NCI-H510A (cell line): Measurements from ENCODE around the gene RFX1.
"Not testable (repeated sequence)": the region's sequence is repeated elsewhere in the genome, so short reads cannot be mapped to it uniquely, and the experiment has no call there.

Experiments
- DNase-seq: peaks from one replicate; lab custom pipeline; 2025; lab: John Stamatoyannopoulos, UW

Gene RFX1

DNA sequence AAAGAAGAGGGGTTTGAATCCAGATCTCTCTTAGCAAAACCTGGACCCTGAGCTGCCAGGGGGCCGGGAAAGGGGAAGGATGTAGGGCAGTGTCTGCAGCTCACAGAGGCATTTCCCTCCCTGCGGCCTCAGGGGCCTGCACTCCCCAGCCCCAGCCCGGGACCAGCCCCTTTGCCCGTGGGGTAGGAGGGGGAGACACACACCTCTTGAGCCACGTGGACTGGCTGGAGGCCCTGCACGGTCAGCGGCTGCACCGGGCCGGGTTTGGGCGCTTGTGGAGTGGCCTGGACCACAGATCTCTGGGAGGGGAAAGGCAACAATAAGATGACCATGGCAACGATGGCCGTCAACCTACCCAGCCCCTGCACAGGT lies 26.9 kb downstream of the RFX1 start:
- no peak for DNase-seq

DNA sequence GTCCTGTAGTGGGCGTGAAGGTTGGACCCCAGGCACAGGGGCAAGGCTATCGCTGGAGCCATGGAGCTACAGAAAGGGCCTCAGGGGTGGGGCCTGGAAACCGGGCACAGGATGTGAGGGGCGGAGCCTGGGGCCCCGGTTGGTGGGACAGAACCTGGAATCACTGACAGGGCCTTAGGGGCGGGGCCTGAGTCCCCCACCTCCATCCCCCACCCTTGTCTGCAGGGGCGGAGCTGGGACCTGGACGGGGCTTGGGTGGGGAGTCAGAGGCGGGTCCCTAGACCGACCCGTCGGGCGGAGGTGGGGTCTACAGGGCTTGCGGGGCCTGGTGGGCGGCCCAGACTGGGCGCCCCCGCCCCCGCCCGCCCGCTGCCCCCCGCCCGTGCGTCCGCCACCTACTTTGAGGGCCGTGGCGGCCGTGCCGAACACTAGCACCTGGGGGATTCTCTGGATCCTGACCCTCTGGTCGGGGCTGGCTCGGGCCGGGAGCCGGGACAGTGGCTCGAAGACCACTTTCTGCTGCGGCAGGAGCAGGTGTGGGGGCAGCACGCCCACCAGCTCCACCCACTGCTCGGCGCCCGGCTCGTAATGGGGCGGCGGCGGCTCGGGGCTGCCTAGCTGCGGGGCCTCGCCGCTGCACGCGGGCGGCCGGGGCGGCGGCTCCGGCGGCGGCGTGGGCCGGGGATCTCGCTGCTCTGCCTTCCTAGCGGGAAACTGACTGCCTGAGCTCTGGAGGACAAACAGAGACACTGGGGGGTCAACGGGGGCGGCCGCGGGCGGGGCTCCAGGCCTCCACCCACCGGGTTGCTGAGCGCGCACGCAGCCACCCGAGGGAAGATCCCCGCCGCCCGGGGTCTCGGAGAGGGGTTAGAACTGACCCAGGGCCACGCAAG lies 27.5 kb downstream of the RFX1 start:
- DNase-seq: no peak

DNA sequence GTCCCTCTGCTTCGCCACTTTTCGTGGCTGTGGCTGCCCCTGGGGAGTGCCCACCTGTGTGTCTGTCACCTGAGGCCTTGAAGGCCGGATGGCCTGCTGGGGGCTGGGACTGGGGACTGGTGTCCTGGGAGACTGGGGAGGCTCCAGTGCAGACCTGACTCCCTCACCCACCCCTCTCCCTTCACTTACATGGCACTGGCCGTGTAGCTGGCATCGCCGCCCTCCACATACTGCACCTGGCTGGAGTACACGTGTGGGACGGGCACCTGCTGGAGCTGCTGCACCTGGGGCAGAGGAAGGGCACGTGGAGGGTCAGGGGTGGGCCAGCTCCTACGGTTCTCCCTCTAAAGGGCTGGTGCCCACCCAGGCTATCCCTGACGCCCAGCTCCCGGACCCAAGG lies 28.3 kb downstream of the RFX1 start:
- no peak for DNase-seq

DNA sequence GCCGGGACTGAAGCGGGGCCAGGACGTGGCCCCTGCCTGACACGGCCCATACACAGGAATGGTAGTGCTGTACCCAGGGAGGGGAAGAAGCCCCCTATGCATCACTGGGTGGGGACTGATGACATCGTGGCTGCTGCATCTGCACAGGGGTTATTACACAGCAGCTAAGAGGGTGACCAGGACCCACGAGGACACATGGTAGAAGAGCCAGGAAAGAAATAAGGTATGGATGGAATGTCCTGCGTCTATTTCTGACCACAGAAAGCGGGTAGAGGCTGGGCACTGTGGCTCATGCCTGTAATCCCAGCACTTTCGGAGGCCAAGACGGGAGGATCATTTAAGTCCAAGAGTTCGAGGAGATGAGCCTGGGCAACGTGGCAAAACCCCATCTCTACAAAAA lies 29.7 kb downstream of the RFX1 start:
- DNase-seq: no peak

DNA sequence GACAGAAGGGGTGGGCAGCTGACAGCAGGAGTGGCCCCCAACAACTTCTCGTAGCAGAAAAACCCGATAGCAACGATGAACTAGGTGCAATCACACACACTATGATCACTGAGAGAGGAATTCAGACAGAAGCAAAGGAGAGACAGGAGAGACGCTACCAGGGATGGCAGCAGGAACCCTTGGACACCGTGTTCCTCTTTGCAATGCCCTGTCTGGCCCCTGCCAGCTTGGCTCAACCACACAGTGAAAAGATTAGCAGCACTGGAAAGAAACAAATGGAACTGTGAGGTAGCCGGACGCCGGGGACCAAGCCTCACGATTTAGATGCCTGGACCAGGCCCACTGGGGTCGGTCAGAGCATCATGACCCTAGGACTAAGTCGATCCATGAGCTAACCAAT lies 30.2 kb downstream of the RFX1 start:
- DNase-seq: no peak

DNA sequence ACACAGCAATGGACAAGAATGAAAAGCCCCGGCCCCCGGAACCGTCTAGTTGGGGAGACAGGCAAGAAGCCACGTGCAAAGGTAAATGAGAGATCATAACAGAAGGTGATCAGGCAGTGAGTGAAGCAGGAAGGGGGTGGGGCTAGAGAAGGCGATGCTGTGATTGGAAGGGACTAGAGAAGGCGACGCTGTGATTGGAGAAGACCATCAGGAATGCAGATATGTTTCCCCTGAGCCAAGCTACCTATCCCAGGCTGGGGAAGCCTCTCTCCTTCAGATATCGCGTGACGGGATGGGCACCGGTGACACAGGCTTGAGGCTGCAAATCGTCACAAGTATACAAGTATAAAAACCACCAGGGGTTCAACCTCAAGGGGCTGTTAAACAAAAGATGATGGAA lies 32.0 kb downstream of the RFX1 start:
- DNase-seq: peak; percentile 80

DNA sequence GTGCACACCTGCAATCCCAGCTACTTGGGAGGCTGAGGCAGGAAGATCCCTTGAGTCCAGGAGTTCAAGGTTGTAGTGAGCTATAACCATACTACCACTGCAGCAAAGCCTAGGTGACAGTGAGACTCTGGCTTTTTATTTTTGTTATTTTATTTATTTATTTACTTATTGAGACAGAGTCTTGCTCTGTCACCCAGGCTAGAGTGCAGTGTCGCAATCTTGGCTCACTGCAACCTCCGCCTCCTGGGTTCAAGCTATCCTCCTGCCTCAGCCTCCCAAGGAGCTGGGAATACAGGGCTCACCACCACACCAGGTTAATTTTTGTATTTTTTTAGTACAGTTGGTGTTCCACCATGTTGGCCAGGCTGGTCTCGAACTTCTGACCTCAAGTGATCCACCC lies 32.6 kb downstream of the RFX1 start:
- DNase-seq: not testable (repeated sequence)

DNA sequence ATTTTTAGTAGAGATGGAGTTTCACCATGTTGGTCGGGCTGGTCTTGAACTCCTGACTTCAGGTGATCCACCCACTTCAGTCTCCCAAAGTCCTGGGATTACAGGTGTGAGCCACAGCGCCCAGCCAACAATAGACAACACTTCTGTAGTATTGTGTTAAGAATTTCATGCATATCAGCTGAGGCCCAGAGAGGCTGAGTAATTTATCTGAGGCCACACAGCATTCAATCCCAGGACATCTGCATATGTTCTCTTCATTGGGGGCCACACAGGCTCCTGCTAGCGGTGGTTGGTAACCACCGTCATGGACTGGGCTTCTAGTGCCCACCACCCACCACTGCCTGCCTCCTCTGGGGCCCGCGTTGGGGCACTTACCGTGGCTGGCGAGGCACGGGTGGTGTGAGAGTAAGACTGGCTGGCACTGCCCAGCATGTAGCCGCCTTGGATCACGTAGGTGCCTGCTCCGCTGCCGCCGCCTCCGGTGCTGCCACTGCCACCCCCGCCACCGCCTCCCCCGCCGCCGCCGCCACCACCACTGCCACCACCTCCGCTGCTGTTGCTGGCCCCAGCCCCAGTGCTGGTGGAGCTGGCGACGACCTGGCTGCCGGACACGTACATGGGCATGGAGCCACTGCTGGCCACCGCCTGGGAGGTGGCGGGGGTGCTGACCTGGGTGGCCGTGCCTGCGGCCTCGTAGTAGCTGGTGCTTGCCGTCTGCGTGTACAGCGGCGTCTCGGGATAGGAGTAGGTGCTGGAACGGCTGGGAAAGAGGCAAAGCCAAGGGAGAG lies 33.6 kb downstream of the RFX1 start:
- no peak for DNase-seq

DNA sequence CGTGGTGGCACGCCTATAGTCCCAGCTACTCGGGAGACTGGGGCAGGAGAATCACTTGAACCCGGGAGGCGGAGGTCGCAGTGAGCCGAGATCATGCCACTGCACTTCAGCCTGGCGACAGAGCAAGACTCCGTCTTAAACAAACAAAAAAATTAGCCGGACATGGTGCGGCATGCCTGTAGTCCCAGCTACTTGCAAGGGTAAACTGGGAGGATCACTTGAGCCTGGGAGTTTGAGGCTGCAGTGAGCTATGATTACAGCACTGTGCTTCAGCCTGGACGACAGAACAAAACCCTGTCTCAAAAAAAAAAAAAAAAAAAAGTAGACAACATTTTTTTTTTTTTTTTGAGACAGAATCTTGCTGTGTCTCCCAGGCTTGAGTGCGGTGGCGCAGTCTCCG lies 34.3 kb downstream of the RFX1 start:
- DNase-seq: not testable (repeated sequence)

DNA sequence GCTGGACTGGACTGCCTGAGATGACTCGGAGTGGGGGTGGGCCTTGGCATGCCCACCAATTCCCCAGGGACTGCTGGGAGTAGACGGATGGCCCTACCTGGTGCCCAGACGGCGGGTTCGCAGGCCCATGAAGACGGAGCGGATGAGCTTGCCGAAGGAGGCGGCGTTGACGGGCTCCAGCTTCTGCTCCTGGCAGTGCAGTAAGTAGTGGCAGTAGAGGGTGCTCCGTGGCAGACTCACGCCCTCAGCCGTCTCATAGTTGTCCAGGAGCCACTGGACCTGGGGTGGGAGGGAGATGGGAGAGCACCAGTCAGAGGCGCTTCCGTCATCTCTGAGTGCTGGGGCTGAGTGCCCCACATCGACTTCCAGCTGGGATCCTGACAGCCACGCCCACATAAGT lies 36.2 kb downstream of the RFX1 start:
- DNase-seq: no peak

DNA sequence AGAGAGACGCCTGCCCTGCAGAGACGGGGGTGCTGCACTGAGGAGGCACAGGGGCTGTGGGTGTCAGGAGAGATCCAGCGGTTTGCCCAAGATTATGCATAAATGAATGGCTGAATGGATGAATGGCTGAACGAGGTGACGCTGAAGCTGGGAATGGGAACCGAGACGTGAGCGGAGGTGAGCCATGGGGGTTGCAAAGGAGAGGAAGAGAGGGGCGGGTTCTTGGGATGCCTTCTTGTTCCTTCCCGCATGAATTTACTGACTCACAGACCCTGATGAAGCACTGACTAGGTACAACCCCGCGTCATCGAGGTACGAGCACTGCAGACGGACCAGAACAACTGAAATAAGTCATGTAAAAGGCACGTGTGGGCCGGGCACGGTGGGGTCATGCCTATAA lies 37.1 kb downstream of the RFX1 start:
- no peak for DNase-seq

DNA sequence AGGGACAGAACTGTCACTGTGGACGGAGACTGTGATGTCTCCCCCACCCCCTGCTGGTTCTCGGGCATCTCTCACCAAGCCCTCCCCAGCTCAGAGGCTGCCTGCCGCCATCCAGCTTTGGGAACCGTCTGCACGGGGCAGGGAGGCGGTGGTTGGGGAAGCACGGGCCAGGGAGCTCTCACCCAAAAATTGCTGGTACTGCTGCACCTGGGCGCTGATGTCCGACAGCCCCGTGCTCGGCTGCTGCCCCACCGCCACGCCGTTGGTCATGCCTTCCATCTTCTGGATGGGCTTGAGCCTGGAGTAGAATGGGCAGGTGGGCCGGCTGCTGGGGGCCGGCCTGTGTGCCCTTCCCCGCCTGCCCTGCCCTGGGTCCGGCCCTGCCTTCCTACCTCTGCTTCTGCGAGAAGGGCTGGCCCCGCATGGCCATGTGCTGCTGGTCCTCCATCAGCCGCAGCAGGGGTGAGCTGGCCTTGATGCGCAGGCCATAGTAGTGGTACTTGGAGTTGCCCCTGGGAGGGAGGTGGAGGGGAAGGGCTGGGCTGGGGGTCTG lies 37.7 kb downstream of the RFX1 start:
- no peak for DNase-seq

DNA sequence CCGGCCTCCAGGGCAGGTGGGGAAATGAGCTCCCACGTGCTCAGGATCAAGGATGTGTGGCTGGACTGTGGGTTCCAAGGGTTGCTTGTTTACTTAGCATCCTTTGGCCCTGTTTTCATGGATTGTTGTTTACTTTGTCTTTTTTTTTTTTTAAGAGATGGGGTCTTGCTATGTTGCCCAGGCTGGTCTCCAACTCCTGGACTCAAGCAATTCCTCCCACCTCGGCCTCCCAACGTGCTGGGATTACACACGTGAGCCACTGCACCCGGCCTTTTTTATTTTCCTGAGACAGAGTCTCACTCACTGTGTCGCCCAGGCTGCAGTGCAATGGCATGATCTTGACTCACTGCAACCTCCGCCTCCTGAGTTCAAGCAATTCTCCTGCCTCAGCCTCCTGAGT lies 38.9 kb downstream of the RFX1 start:
- DNase-seq: not testable (repeated sequence)

DNA sequence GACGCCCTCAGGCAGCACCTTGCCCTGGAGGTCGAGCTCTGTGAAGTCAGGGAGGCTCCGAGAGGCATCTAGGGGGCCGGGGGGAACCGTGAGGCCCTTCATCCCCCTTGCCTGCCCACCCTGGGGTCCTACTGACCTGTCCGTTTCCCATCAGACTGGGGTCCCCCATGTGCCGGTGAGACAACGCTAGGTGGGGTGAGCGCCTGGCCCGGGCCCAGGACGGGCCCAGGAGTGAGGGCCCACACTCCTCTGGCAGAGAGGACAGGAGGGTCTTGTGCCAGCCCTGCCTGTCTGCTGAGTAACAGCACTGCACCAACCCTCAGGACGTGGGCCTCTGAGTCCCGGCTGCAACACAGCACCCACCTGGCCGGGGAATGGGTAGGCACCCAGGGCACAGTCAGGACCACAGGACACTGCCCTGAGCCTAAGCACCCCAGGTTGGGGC lies 39.4 kb downstream of the RFX1 start:
- DNase-seq: no peak

DNA sequence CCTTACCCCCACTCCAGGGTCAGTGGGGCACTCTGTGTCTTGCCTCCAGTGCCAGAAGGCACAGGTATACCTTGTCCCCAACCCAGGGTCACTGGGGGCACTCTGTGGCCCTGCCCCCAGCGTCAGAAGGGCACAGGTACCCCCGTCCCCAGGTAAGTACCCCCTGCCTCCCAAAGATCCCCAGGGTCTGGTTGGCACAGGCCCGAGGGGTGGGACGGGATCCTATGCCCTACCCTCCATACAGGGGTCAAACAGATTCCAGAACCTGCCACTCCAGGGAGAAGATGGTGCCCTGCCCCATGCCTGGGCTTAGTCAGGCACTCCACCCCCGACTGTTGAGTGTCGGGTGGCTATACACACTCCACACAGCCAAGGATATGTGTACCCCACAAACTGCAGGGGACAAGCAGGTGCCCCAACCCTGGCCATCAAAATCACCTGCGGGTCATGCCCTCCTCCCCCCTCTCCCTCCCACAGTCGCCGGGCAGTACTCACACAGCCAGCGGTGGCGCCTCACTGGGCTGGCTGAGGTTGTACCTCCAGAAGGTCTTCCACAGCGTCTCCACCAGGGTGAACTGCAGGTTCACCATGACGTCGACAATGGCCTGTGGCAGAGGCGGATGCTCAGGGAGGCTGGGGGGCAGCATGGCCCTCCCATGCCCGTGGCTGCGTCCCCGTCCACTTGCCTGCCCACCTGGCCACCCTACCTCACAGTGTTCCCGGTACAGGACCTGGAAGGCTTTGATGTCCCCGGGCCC lies 40.0 kb downstream of the RFX1 start:
- no peak for DNase-seq

DNA sequence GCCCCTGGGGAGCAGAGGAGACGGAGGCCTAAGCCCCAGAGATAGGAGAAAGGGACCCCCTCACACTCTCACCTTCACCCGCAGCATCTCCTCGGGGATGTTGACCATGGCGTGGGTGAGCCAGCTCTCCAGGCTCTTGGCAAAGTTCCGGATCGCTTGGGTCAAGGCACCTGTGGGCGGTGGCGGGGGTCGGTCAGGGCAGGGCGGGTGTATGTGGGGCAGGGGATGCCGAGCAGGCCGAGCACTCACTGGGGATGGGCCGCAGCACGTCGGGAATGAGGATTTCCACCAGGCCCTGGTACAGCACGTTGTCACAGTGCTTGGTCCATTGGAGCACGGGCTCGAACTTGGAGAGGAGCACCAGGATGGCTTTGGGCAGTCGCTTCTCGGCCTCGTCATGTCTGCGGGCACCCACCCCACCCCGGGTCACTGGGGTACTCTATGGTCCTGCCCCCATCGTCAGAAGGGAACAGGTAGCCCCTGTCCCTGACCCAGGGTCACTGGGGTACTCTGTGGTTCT lies 40.7 kb downstream of the RFX1 start:
- no peak for DNase-seq

DNA sequence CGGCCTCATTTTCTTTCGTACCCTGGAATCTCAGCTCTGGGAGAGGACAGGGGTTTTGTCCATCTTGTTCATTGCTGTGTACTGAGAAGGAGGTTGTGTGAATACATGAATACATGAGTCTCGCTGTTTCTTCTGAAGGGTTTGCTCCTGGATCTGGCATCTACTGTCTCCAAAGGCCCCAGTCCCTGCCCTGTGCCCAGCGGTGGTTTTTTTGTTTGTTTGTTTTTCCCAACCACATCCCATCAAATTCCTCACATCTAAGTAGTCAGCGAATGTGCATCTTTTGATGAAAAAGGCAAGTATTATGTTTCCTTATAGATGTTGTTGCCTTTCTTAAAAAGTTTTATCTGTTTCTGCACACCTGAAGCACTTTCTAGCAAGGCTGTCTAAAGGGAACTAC lies 41.3 kb downstream of the RFX1 start:
- DNase-seq: no peak

DNA sequence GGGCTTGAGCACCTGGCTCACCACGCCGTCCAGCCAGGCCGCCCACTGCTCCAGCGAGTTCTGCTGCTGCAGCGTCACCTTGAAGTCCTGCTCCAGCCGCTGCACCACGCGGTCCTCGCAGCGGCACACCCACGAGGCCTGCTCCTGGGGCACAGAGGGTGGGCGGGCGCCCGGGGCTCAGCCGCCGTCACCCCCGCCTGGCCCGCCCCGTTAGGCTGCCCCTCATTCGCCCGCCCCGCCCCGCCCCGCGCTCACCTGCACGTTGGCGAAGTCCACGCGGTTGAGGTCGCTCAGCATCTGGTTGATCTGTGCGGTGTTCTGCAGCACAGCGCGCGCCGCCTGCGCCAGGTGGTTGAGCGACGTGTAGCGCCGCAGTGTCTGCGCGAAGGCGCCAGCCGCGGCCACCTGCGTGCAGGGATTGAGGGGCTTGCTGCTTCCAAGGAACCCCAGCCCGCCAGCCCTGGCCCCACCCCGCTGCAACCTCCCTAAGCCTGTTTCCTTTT lies 42.5 kb downstream of the RFX1 start:
- no peak for DNase-seq

DNA sequence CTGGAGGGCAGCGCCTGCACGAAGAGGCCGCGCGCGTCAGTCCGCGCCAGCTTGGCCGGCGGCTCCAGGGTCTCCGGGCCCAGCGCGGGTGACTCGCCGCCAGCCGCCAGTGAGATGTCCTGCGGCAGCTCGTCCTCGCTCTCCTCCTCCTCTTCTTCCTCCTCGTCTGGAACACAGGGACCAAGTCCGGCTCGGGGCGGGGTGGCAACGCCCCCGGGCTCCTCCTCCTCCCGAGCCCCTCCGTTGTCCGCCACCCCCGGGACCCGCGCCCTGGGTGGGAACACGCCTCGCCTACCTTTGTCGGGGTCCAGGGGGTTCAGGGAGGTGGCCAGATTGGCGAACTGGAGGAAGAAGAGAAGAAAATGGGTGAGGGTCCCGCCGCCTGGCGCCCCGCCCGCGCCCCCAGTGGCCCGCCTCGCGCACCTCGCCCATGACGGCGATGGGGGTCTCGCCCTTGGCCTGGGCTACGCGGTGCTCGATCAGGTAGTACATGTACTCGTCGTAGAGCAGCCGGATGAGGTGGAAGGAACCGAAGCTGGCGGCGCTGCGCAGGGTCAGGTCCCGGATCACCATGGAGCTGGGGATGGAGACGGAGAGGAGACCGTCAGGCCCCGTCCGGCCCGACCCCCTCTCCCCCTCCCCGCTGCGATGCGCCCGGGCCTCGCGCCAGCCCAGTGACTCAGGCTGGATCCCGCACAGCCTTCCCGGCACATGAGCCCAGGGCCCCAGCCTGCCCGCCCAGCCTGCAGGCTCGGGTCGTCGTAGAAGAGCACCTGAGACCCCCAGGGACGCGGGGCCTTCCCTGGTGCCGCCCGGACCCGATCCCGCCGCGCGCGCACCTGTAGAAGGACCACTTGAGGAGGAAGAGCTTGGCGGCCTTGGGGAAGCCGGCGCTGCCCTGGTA lies 43.2 kb downstream of the RFX1 start:
- no peak for DNase-seq

DNA sequence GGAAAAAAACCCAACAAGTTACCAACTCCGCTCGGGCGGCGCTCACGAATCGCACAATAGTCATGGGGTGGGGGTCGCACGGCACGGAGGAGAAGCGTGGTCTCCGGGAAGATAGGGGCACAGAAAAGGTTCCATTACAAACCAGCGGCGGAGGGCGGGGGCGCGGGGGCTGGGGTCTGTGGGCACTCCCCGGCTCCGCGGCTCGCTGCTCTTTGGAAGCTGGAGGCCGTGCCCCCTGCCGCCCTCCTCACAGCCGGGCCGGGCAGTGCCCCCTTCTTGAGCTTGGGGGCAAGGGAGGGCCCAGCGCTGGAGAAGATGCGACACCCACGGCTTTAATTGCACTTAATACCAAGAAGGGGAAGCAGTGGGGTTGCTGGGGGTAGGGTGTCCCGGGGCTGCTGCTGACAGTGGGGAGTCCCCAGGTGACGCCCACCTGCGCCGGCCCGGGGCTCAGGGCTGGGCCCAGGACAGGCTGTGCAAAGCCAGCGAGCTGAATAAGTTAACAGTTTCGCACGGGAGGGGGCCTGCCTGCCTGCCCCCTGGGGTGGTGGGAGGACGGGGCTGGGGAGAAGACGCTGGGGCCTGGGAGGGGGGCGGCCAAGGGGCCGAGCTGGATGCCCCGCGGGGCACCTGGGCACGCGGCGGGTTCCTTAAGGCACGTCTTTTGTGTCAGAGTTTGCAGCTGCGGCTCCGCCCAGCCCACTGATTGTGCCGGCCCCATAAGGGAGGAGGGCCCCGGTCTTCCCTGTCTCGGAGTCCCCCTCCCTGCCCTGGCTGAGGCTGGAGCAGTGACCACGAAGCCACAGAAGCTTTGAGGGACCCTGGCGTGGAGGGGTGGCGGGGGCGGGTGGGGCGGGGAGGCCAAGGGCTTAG lies 44.1 kb downstream of the RFX1 start:
- no peak for DNase-seq
